ENCODE results near the gene ATP6V1G2.
"Not testable (repeated sequence)": the region's sequence is repeated elsewhere in the genome, so short reads cannot be mapped to it uniquely, and the experiment has no call there.

The ATP6V1G2 gene

GRCh38 chr6:31551371-31551770 lies 5.0 kb upstream of the ATP6V1G2 start:
- not testable (repeated sequence) for H3K27me3 Mint-ChIP-seq, H3K9me3 Mint-ChIP-seq
- Mint-ChIP-seq H3K4me3 (peak overlapping the region; percentile 18), H3K4me1 (peaks cover 59% of the 10 kb centered on the region), H3K36me3 (peaks cover 20% of the 10 kb centered on the region), H3K27ac (peak overlapping the region; percentile 29)
- DNase-seq: peak; percentile 84
- CTCF ChIA-PET: interaction anchor here (1.0 to 17.7 kb wide), 13 partner anchors 9 to 189 kb away, joined by 3 to 1087 read pairs (median 5); partner anchors contain the start of genes AIF1, DDX39B, LST1 and LTB

- H3K4me1 Mint-ChIP-seq: peaks cover 63% of the 10 kb centered on the region
- no peaks in the 10 kb centered on the region for H3K27me3 Mint-ChIP-seq
- H3K27ac Mint-ChIP-seq: peak overlapping the region; percentile 42
- H3K9me3 Mint-ChIP-seq: no peaks in the 10 kb centered on the region
- peak overlapping the region; percentile 80 for H3K4me3 Mint-ChIP-seq
- DNase-seq: no peak
- peaks cover 16% of the 10 kb centered on the region for H3K36me3 Mint-ChIP-seq
- CTCF ChIA-PET: interaction anchor here (0.9 to 17.7 kb wide), 5 partner anchors 40 to 375 kb away, joined by 3 to 1087 read pairs (median 3); partner anchors contain the start of genes LST1, LTB, NCR3 and TNF
Measured at GRCh38 chr6:31548544-31548873, 2.1 kb upstream of the ATP6V1G2 start.

GRCh38 chr6:31547727-31548543 lies 1.5 kb upstream of the ATP6V1G2 start:
- Mint-ChIP-seq H3K27me3 (no peaks in the 10 kb centered on the region), H3K4me3 (peak overlapping the region; percentile 80), H3K9me3 (no peaks in the 10 kb centered on the region), H3K27ac (peak overlapping the region; percentile 90), H3K4me1 (peaks cover 68% of the 10 kb centered on the region), H3K36me3 (peaks cover 15% of the 10 kb centered on the region)
- DNase-seq: no peak
- CTCF ChIA-PET: interaction anchor here (0.7 to 17.7 kb wide), 5 partner anchors 41 to 404 kb away, joined by 3 to 1087 read pairs (median 3); partner anchors contain the start of genes LST1, LTB, NCR3 and TNF

- Mint-ChIP-seq H3K36me3 (peaks cover 13% of the 10 kb centered on the region), H3K27ac (peak within 1 kb of the TSS; percentile 90), H3K9me3 (no peaks in the 10 kb centered on the region), H3K4me1 (peaks cover 72% of the 10 kb centered on the region), H3K27me3 (no peaks in the 10 kb centered on the region), H3K4me3 (peak within 1 kb of the TSS; percentile 80)
- CTCF ChIA-PET: interaction anchor here (0.7 to 17.7 kb wide), 7 partner anchors 12 to 405 kb away, joined by 3 to 1087 read pairs (median 4); partner anchors contain the start of genes LST1, LTB, NCR3 and TNF
- peak; percentile 95 for DNase-seq
Measured at GRCh38 chr6:31546958-31547726, 734 bp upstream of the ATP6V1G2 start, which contains the start of gene NFKBIL1. Gene NFKBIL1 (plus strand): TSS chr6:31547608. CDS start chr6:31547695, 87 bp downstream.

GRCh38 chr6:31545291-31545690 lies 1.1 kb downstream of the ATP6V1G2 start:
- no peak overlapping the region for H3K27ac Mint-ChIP-seq
- no peak overlapping the region for H3K4me3 Mint-ChIP-seq

GRCh38 chr6:31544676-31545075 lies 1.7 kb downstream of the ATP6V1G2 start:
- Mint-ChIP-seq H3K4me3 (no peak overlapping the region), H3K36me3 (peaks cover 20% of the 10 kb centered on the region), H3K9me3 (no peaks in the 10 kb centered on the region), H3K27me3 (no peaks in the 10 kb centered on the region), H3K4me1 (peaks cover 73% of the 10 kb centered on the region), H3K27ac (no peak overlapping the region)
- no peak for DNase-seq
- CTCF ChIA-PET: interaction anchor here (17.7 kb wide), 1 partner anchor 44 kb away, joined by 1087 read pairs; the partner anchor contains the start of genes LST1, LTB, NCR3 and TNF

More at GRCh38 chr6:31545291-31545690, 1.1 kb downstream of the ATP6V1G2 start:
- Mint-ChIP-seq H3K27me3 (no peaks in the 10 kb centered on the region), H3K9me3 (no peaks in the 10 kb centered on the region), H3K4me1 (peaks cover 67% of the 10 kb centered on the region), H3K36me3 (peaks cover 19% of the 10 kb centered on the region)
- CTCF ChIA-PET: interaction anchor here (1.3 to 17.7 kb wide), 2 partner anchors 44 to 193 kb away, joined by 4 to 1087 read pairs; partner anchors contain the start of genes LST1, LTB, NCR3 and TNF
- no peak for DNase-seq

- H3K27me3 Mint-ChIP-seq: no peaks in the 10 kb centered on the region
- DNase-seq: no peak
- CTCF ChIA-PET: interaction anchor here (5.9 kb wide), 1 partner anchor 54 kb away, joined by 31 read pairs; no protein-coding TSS in a partner anchor
- H3K4me1 Mint-ChIP-seq: peaks cover 74% of the 10 kb centered on the region
- H3K9me3 Mint-ChIP-seq: no peaks in the 10 kb centered on the region
- peak overlapping the region; percentile 99 for H3K4me3 Mint-ChIP-seq
- peaks cover 28% of the 10 kb centered on the region for H3K36me3 Mint-ChIP-seq
- no peak overlapping the region for H3K27ac Mint-ChIP-seq
Measured at GRCh38 chr6:31543639-31544038, 2.8 kb downstream of the ATP6V1G2 start.

GRCh38 chr6:31541658-31542521 lies 4.5 kb downstream of the ATP6V1G2 start, which contains the start of gene DDX39B:
Gene DDX39B (minus strand): TSS chr6:31542003. CDS start chr6:31540532, 1,471 bp downstream.
- Mint-ChIP-seq H3K4me3 (peak within 1 kb of the TSS; percentile 99), H3K4me1 (peaks cover 68% of the 10 kb centered on the region), H3K27me3 (no peaks in the 10 kb centered on the region), H3K27ac (peak within 1 kb of the TSS; percentile 98), H3K36me3 (peaks cover 39% of the 10 kb centered on the region), H3K9me3 (no peaks in the 10 kb centered on the region)
- DNase-seq: peak; percentile 95
- CTCF ChIA-PET: interaction anchor here (1.1 to 5.9 kb wide), 8 partner anchors 9 to 321 kb away, joined by 3 to 31 read pairs (median 4); partner anchors contain the start of gene NCR3

GRCh38 chr6:31541059-31541657 lies 5.2 kb downstream of the ATP6V1G2 start:
- CTCF ChIA-PET: interaction anchor here (0.7 to 5.9 kb wide), 8 partner anchors 10 to 144 kb away, joined by 3 to 31 read pairs (median 4); partner anchors contain the start of gene NCR3
- Mint-ChIP-seq H3K27ac (peak overlapping the region; percentile 98), H3K36me3 (peaks cover 45% of the 10 kb centered on the region), H3K4me1 (peaks cover 67% of the 10 kb centered on the region), H3K4me3 (peak overlapping the region; percentile 99), H3K27me3 (no peaks in the 10 kb centered on the region), H3K9me3 (no peaks in the 10 kb centered on the region)
- peak; percentile 80 for DNase-seq

GRCh38 chr6:31540640-31541039 lies 5.8 kb downstream of the ATP6V1G2 start:
- Mint-ChIP-seq H3K4me3 (peak overlapping the region; percentile 99), H3K9me3 (no peaks in the 10 kb centered on the region), H3K27ac (peak overlapping the region; percentile 98), H3K36me3 (peaks cover 51% of the 10 kb centered on the region), H3K4me1 (peaks cover 68% of the 10 kb centered on the region), H3K27me3 (no peaks in the 10 kb centered on the region)
- no peak for DNase-seq
- CTCF ChIA-PET: interaction anchor here (0.7 to 5.9 kb wide), 6 partner anchors 10 to 140 kb away, joined by 3 to 31 read pairs (median 9); no protein-coding TSS in a partner anchor

- H3K4me3 Mint-ChIP-seq: peak overlapping the region; percentile 99
- no peak for DNase-seq
- peaks cover 69% of the 10 kb centered on the region for H3K4me1 Mint-ChIP-seq
- no peaks in the 10 kb centered on the region for H3K27me3 Mint-ChIP-seq
- peak overlapping the region; percentile 6 for H3K27ac Mint-ChIP-seq
- CTCF ChIA-PET: interaction anchor here (1.3 to 5.9 kb wide), 2 partner anchors 42 to 58 kb away, joined by 3 to 31 read pairs; no protein-coding TSS in a partner anchor
- H3K9me3 Mint-ChIP-seq: no peaks in the 10 kb centered on the region
- H3K36me3 Mint-ChIP-seq: peaks cover 67% of the 10 kb centered on the region
Measured at GRCh38 chr6:31538805-31539400, 7.5 kb downstream of the ATP6V1G2 start.
